Muscle layer of colon (tissue), 2 donors: ENCODE measurements around the gene CCNH.

Experiments
- H3K27ac ChIP-seq: one replicate; pipeline ENCODE4 v1.7.0; 2013; ENCODE audit warnings: low read depth, mild to moderate bottlenecking, low read length, moderate library complexity
- H3K27me3 ChIP-seq, 2 donors: one replicate each; pipeline ENCODE4 v1.7.0; 2013; ENCODE audit warnings: low read length in 2 of 2, mild to moderate bottlenecking in 2 of 2; ENCODE audit not compliant: insufficient read depth in 2 of 2, control insufficient read depth in 1 of 2
- H3K36me3 ChIP-seq: one replicate; pipeline ENCODE4 v1.7.0; 2013; ENCODE audit warnings: mild to moderate bottlenecking, low read length; ENCODE audit not compliant: insufficient read depth
- H3K4me1 ChIP-seq: one replicate; pipeline ENCODE4 v1.7.0; 2013; ENCODE audit warnings: mild to moderate bottlenecking, low read length; ENCODE audit not compliant: insufficient read depth
- H3K4me3 ChIP-seq, 2 donors: one replicate each; pipeline ENCODE4 v1.7.0; 2013; ENCODE audit warnings: low read length in 2 of 2, low read depth in 1 of 2, mild to moderate bottlenecking in 1 of 2, moderate library complexity in 1 of 2
- H3K9ac ChIP-seq: one replicate; pipeline ENCODE4 v1.7.0; 2013; ENCODE audit warnings: low read length
- H3K9me3 ChIP-seq: one replicate; pipeline ENCODE4 v1.7.0; 2013; ENCODE audit warnings: mild to moderate bottlenecking, low read length
- donor health status: abdominal sarcoma.
- donor health status: Adenocarcinoma of cecum.

The CCNH gene

DNA sequence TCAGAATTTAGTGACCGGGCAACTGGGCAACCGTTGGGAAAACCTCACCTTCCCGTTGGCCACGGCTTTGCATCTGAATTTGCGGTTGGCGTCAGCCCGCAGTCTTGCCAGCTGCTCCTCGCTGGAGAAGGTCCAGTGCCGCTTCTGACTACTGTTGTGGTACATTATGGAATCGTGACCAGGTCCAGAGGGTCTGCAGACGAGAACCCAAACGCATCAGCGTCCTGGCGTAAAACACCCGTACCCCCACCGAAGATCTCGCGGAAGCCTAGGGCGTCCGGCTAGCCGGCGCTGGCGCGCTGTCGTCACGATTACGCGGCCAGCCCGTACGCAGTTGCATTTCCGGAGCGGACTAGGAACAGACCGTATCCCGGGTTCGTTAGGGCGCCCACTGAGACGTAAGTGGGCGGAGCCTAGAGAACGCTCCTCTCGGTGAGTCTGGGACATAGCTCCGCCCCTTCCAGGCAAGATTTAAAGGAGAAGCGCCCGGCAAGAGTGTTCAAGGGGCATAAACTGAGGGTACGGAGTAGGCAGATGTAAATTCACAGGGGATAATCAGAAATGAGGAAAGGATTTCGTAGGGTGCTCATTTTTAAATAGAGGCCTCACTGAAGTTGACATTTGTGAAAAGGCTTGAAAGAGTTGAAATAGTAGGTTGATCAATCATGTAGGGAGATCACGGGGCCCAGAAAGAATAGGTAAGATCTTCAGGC is at the start of gene CCNH:
CCNH (minus strand) TSS at position 301 of the 713 bp plus-strand sequence; CDS start at position 165, 136 bp downstream.
- Histone ChIP-seq H3K4me3 (peak within 1 kb of the TSS; percentile 83 to 97), H3K4me1 (peaks cover 19% of the 10 kb centered on the region), H3K9ac (peak within 1 kb of the TSS; percentile 100), H3K36me3 (peaks cover 18% of the 10 kb centered on the region), H3K27me3 (no peaks in the 10 kb centered on the region), H3K27ac (peak within 1 kb of the TSS; percentile 99), H3K9me3 (no peaks in the 10 kb centered on the region)

DNA sequence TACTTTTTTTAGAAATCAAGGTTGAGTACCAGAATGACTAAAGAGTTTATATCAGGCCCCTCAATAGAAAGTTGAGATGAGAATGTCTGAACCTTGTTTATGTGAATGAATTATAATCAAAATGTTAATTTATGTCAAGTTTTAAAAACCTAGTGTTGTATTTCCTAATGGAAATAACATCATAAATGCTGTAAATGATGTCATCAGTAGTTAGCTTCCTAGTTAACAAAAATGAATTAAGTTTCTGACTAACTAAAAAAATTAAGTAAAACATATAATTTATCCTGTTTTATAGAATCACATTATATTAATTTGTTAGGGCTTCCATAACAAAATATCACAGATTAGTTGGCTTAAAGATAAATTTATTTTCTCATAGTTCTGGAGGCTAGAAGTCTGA is 45.0 kb upstream of the CCNH start:
- Histone ChIP-seq H3K4me3 (no peak overlapping the region), H3K36me3 (no peaks in the 10 kb centered on the region), H3K9ac (no peak overlapping the region), H3K27me3 (no peaks in the 10 kb centered on the region), H3K4me1 (no peaks in the 10 kb centered on the region), H3K27ac (no peak overlapping the region), H3K9me3 (no peaks in the 10 kb centered on the region)

DNA sequence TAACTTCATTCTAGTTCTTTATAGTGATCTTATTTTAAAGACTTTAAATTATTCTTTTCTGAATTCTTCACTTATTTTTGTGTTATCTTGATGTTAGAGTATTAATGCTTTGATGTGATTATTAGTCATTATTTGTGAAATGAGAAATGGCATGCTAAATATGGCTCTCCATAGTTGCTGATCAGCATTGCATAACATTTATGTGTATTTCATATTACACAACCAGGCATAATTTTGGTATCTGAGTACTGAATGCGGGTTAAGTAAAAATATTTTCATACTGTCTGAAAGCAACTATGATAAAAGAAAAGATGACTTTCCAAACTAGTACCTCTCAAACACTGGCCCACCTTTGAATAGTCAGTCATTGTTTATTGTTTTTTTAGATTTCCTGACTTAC is 41.1 kb upstream of the CCNH start:
- Histone ChIP-seq H3K27me3 (no peaks in the 10 kb centered on the region), H3K27ac (no peak overlapping the region), H3K9me3 (no peaks in the 10 kb centered on the region), H3K9ac (no peak overlapping the region), H3K36me3 (no peaks in the 10 kb centered on the region), H3K4me1 (no peaks in the 10 kb centered on the region), H3K4me3 (no peak overlapping the region)

DNA sequence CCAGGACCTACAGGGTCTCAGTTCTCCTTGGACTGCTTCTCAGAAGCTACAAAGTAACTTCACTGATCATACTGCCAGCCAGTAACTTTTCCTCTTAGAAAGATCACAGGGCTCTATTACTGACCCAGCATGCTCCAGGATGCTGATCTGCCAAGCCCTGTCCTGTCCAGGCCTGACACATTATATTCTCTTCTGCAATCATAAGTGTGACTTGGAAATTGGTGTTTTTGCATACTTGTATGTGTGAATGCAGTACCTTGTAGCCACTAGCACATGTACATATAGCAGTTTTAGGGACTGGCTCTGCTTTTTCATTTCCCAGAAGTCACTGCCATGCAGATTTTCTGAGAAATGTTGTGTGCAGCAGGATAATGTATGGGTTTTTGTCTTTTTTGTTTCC is 40.1 kb upstream of the CCNH start:
- H3K9ac ChIP-seq, result no peak overlapping the region
- no peak overlapping the region for H3K27ac ChIP-seq
- H3K27me3 ChIP-seq, result no peaks in the 10 kb centered on the region
- H3K9me3 ChIP-seq, result no peaks in the 10 kb centered on the region
- H3K4me1 ChIP-seq, result no peaks in the 10 kb centered on the region
- H3K36me3 ChIP-seq, result no peaks in the 10 kb centered on the region
- no peak overlapping the region for H3K4me3 ChIP-seq

DNA sequence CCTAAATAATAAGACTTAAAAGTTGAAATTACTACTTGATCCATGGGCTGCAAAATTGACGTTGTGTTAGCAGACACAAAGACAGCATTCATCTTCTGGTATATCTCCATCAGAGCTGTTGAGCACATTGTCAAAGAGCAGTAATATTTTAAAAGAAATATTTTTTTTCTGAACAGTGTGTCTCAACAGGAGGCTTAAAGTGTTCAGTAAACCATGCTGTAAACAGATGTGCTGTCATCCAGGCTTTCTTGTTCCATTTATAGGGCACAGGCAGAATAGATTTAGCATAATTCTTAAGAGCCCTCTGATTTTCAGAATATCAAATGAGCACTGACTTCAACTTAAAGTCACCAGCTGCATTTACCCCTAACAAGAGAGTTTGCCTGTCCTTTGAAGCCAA is 29.7 kb upstream of the CCNH start:
- H3K4me1 ChIP-seq, result no peaks in the 10 kb centered on the region
- H3K36me3 ChIP-seq, result no peaks in the 10 kb centered on the region
- H3K4me3 ChIP-seq, result no peak overlapping the region
- no peak overlapping the region for H3K9ac ChIP-seq
- H3K27ac ChIP-seq, result no peak overlapping the region
- H3K9me3 ChIP-seq, result no peaks in the 10 kb centered on the region
- no peaks in the 10 kb centered on the region for H3K27me3 ChIP-seq

DNA sequence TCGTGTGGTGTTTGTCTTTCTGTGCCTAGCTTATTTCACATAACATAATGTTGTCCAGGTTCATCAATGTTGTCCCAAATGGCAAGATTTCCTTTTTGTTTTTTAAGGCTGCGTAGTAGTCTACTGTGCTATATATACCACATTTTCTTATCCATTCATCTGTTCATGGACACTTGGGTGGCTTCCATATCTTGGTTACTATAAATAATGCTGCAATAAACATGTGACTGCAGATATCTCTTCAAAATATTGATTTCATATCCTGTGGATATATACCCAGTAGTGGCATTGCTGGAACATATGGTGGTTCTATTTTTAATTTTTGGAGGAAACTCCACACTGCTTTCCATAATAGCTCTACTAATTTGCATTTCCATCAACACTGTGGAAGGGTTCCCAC is 25.5 kb upstream of the CCNH start:
- Histone ChIP-seq H3K27ac (no peak overlapping the region), H3K9me3 (no peaks in the 10 kb centered on the region), H3K27me3 (no peaks in the 10 kb centered on the region), H3K4me1 (no peaks in the 10 kb centered on the region), H3K9ac (no peak overlapping the region), H3K4me3 (no peak overlapping the region), H3K36me3 (no peaks in the 10 kb centered on the region)

DNA sequence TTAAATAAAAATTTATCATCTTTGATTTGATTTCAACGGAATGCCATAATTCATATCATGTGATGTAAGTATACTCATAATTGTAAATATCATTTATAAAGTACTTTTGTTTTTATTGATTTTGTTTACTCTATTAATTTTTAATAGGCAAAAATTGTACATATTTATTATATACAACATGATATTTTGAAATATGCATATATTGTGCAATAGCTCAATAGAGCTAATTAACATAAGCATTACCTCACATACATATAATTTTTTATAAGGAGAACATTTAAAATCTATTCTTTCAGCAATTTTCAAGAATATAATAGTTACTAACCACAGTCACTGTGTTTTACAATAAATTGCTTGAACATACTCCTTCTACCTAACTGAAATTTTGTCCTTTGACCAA is 25.0 kb upstream of the CCNH start:
- Histone ChIP-seq H3K9me3 (no peaks in the 10 kb centered on the region), H3K36me3 (no peaks in the 10 kb centered on the region), H3K27me3 (no peaks in the 10 kb centered on the region), H3K4me1 (no peaks in the 10 kb centered on the region), H3K4me3 (no peak overlapping the region), H3K27ac (no peak overlapping the region), H3K9ac (no peak overlapping the region)

DNA sequence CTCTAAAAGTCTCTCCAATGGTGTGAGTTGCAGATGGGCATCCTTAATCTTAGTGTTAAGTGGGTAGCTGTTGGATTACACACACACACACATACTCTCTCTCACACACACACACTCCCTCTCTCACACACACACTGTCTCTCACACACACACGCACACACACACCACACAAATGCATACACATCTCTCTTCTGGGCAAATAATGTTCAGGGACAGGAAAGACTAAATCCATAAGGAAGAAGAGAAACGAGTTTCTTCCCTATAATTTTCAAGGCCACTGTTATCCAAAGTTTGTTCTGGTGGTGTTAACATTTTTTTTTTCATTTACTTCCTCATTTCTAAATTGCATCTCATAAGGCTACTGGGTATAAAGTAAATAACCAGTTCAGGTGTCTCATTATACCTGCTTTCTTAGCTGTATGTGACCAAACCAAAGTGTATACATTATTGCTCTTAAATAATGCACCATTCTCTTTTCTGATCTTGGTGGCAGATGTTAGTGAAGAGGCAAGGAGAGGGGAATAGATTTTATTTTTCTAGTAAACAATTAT is 22.5 kb upstream of the CCNH start:
- Histone ChIP-seq H3K4me3 (no peak overlapping the region), H3K9ac (no peak overlapping the region), H3K27ac (no peak overlapping the region), H3K27me3 (no peaks in the 10 kb centered on the region), H3K4me1 (no peaks in the 10 kb centered on the region), H3K36me3 (no peaks in the 10 kb centered on the region), H3K9me3 (no peaks in the 10 kb centered on the region)

DNA sequence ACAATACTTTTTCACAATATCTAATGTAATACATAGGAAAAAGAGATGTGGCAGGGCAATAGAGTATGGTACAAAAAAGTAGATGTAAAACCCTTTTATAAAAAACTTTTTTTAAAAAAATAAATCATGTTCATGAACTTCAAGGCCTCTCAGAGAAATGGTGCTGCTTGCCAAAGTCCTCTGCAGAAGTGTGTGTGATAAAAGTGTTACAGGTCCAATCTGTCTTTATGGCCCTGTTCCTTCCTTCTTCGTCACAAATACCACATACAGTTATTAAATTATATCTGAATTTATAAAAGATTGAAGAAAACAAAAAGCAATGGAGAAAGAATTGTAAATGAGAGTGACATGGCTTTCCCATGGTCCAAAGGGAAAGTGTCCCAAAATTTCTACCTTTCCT is 21.7 kb upstream of the CCNH start:
- Histone ChIP-seq H3K4me1 (no peaks in the 10 kb centered on the region), H3K36me3 (no peaks in the 10 kb centered on the region), H3K9me3 (no peaks in the 10 kb centered on the region), H3K9ac (no peak overlapping the region), H3K4me3 (no peak overlapping the region), H3K27ac (no peak overlapping the region), H3K27me3 (no peaks in the 10 kb centered on the region)

DNA sequence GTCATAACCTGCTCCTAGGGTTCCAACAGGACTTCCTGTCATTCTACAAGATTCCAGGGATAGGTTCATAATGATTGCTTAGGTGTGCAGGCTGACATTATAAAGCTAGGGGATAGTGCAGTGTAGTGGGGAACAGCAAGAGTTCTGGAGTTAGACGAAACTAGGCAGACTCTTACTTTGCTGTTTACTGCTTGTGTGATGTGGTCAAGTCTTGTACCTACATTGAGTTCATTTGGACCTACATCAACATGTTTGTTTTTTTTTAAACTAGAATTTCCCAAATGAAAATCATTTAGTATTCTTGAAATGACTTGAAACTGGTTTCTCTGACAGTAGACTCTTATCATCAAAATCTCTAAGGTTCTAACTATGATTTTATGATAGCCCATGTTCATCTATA is 21.2 kb upstream of the CCNH start:
- H3K9me3 ChIP-seq, result no peaks in the 10 kb centered on the region
- H3K9ac ChIP-seq, result no peak overlapping the region
- no peak overlapping the region for H3K4me3 ChIP-seq
- no peaks in the 10 kb centered on the region for H3K27me3 ChIP-seq
- H3K36me3 ChIP-seq, result no peaks in the 10 kb centered on the region
- no peaks in the 10 kb centered on the region for H3K4me1 ChIP-seq
- no peak overlapping the region for H3K27ac ChIP-seq

DNA sequence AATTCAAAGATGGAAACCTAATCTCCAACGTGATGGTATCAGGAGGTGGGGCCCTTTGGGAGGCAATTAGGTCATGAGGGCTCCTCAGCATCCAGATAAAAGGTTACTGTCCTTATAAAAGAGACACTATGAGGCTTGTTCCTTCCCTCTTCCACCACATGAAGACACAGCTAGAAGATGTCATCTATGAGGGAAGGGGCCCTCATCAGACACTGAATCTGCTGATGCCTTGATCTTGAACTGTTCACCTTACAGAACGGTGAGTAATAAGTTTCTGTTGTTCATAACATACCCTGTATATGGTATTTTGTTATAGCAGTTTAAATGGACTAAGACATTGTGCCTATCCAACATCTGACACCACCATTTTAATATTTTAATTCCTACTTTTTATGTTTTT is 19.7 kb upstream of the CCNH start:
- no peaks in the 10 kb centered on the region for H3K27me3 ChIP-seq
- H3K36me3 ChIP-seq, result no peaks in the 10 kb centered on the region
- no peak overlapping the region for H3K4me3 ChIP-seq
- H3K9me3 ChIP-seq, result no peaks in the 10 kb centered on the region
- H3K4me1 ChIP-seq, result no peaks in the 10 kb centered on the region
- H3K9ac ChIP-seq, result no peak overlapping the region
- no peak overlapping the region for H3K27ac ChIP-seq

DNA sequence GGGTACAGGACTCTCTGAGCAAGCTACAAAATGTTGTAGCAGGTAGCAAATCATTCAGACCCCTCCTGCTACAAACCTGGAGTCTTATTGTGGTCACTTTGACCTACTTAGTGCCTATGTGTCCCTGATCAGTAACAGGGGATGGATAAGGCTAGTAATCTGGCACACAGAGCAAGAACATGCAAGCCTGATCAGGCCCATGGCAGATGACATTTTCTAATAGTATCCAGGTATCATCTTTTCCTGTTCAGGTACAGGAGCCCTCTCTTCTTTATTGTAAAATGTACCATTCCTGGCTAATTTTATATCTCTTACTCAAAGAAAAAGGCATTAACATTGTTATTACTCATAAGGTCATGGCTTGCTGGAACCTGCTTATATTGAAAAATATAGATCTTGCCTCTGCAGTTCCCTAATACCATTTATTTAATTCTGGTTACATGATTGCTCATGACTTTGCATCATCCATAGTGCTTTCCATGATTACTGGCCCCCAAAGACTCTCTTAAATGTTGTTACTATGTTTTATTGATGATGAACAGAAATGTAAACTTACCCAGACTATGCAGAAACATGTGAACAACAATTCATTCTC is 18.2 kb upstream of the CCNH start:
- Histone ChIP-seq H3K4me3 (no peak overlapping the region), H3K9me3 (no peaks in the 10 kb centered on the region), H3K9ac (no peak overlapping the region), H3K27me3 (no peaks in the 10 kb centered on the region), H3K4me1 (no peaks in the 10 kb centered on the region), H3K36me3 (no peaks in the 10 kb centered on the region), H3K27ac (no peak overlapping the region)
